Fibroblast of pulmonary artery (primary cell): ENCODE measurements around the gene PPP6R2.

ENCODE experiments used
- DNase-seq: peaks from one replicate; pipeline ENCODE4 v3.0.0-alpha.2; 2010; ENCODE audit warnings: low read depth
- H3K4me3 ChIP-seq: replicated peaks from 2 replicates; pipeline ENCODE4 v1.5.1; 2011; ENCODE audit warnings: low read depth, mild to moderate bottlenecking, control low read depth, low read length, moderate library complexity
- TF ChIP-seq, protein P1 (sequence below): IDR thresholded peaks from 2 replicates; pipeline ENCODE4 v1.5.1; 2011; ENCODE audit warnings: mild to moderate bottlenecking, control low read depth, low read length, inconsistent platforms; ENCODE audit errors: missing control alignments

PPP6R2 gene

GRCh38 chr22:50435291-50436014 is 92.3 kb downstream of the PPP6R2 start:
- H3K4me3 ChIP-seq: no peak overlapping the region
- TF ChIP-seq, protein P1, sequence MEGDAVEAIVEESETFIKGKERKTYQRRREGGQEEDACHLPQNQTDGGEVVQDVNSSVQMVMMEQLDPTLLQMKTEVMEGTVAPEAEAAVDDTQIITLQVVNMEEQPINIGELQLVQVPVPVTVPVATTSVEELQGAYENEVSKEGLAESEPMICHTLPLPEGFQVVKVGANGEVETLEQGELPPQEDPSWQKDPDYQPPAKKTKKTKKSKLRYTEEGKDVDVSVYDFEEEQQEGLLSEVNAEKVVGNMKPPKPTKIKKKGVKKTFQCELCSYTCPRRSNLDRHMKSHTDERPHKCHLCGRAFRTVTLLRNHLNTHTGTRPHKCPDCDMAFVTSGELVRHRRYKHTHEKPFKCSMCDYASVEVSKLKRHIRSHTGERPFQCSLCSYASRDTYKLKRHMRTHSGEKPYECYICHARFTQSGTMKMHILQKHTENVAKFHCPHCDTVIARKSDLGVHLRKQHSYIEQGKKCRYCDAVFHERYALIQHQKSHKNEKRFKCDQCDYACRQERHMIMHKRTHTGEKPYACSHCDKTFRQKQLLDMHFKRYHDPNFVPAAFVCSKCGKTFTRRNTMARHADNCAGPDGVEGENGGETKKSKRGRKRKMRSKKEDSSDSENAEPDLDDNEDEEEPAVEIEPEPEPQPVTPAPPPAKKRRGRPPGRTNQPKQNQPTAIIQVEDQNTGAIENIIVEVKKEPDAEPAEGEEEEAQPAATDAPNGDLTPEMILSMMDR: no peak
- no peak for DNase-seq

GRCh38 chr22:50436015-50436830 is 93.1 kb downstream of the PPP6R2 start:
- TF ChIP-seq, protein P1: no peak
- no peak overlapping the region for H3K4me3 ChIP-seq
- no peak for DNase-seq

- DNase-seq: no peak
- TF ChIP-seq, protein P1: no peak
- H3K4me3 ChIP-seq: no peak overlapping the region
Measured at GRCh38 chr22:50436841-50437341, 93.8 kb downstream of the PPP6R2 start.

- no peak for DNase-seq
- TF ChIP-seq, protein P1: no peak
- H3K4me3 ChIP-seq: no peak overlapping the region
Measured at GRCh38 chr22:50437511-50438304, 94.6 kb downstream of the PPP6R2 start.

DNA sequence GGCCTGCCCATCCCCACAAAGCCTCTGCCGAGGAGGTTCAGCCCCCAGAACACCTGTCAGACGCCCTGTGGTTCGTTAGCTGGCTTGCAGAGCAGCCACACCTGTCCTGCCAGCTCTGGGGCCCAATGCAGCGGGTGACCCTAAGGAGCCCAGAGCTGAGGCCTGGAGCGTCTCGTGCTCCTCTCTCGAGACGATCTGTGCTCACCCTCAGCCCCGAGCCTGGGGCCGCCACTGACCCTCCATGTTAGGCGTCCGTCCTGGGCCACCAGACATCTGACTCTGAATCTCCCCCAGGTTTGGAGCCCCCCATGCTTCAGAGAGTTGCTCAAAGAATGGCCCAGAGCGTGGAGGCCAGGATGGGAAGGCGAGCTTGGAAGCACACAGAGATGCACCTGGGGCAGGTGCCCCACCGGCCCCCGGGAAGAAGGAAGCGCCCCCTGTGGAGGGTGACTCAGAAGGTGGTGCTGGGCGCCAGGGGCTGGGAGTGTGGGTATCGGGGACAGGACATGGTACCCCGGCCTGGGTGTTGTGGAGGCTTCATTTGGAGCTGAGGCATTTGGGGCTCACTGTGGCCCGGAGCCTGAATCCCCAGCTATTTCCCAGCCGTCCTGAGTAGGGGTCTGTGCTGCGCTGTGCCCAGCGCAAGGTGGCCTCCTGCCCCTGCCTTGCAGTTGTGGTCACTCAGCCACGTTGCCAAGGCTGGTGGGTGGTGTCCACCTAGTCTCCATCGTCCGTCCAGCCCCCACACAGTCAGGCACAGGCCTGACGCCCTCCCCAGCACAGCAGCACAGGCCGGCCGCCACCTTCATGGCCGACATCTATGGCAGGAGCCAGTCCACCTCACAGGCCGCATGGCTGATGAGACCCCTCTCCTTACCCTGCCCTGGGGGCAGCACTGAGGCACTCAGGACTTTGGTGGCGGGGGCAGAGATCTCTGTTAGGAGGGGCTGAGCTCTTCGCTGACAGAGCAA is 95.5 kb downstream of the PPP6R2 start:
- no peak overlapping the region for H3K4me3 ChIP-seq
- TF ChIP-seq, protein P1: no peak
- no peak for DNase-seq
